HG03196 (cell line): ENCODE data around the gene TRMT6.

Experiments used
- ATAC-seq: cut with Tn5 transposase; IDR thresholded peaks from one replicate; pipeline ENCODE4 v1.9.1; 2021; ENCODE audit not compliant: unreplicated experiment

TRMT6 gene, protein sequence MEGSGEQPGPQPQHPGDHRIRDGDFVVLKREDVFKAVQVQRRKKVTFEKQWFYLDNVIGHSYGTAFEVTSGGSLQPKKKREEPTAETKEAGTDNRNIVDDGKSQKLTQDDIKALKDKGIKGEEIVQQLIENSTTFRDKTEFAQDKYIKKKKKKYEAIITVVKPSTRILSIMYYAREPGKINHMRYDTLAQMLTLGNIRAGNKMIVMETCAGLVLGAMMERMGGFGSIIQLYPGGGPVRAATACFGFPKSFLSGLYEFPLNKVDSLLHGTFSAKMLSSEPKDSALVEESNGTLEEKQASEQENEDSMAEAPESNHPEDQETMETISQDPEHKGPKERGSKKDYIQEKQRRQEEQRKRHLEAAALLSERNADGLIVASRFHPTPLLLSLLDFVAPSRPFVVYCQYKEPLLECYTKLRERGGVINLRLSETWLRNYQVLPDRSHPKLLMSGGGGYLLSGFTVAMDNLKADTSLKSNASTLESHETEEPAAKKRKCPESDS

DNA sequence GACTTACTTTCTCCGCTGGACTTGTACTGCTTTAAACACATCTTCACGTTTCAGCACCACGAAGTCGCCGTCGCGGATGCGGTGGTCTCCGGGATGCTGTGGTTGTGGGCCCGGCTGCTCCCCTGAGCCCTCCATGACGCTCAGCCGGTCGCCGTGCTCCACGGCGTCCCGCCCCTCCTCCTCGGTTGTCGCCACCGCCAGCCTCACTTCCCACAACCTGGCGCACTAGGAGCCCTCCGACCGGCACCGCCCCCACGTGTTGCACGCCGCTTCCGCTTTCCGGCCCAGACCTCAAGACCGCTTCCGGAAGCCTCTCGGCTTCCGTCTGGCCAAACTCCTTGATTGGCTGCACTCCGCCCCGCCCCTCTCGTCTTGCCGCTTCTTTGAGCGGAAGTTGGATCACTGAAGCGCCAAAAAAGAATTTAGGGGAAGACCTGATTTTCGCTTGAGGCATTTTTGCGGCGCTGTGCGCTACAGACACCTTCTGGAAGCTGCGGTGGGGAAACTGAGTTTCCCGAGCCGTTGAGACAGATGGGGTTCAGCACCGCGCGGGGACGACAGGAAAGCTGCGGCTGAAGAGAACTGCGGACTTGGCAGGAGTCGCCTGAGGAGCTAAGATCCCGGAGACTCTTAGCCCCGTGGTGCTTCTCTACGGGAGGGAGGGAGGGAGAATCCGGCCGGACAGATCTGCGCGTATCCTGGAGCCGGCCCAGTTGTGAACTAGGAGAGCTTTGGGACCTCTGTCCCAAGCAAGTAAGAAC is at the start of gene TRMT6, which contains the start of gene MCM8:
Gene TRMT6 (minus strand): TSS at position 263 of the 761 bp plus-strand sequence. CDS start 128 bp downstream, at position 135.
Gene MCM8 (plus strand): TSS at position 382 of the 761 bp plus-strand sequence. CDS start 1,364 bp downstream, outside the sequence.
- ATAC-seq = peak; percentile 97

DNA sequence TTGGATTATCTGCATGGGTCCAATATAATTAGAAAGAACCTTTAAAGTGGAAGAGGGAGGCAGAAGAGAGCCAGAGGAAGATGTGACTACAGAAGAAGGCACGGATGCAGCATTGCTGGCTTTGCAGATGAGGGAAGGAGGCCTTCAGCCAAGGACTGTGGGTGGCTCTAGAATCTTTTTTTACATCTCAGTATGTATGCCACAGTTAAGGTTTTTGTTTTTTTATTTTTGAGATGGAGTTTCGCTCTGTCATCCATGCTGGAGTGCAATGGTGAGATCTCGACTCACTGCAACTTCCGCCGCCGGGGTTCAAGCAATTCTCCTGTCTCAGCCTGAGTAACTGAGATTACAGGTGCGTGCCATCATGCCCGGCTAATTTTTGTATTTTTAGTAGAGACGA is 49.5 kb upstream of the TRMT6 start:
- no peak for ATAC-seq

DNA sequence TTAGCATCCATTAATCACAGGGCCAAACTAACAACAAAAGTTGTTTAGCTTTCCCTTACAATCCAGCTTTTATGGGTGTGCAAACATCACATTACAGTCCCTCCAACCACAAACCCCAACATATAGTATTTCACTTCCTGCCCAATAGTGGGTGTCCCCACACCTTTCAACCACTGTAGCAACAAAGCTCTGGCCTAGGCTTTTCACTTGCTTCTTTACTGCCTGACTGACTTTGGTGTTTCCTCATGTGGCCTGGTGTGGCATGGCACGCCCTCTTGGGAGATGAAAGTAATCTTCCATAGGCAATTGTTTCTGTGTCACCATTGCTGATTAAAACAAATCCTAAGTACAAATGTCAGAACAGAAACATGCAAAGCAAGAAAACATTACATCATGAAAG is 46.4 kb upstream of the TRMT6 start:
- peak; percentile 86 for ATAC-seq

DNA sequence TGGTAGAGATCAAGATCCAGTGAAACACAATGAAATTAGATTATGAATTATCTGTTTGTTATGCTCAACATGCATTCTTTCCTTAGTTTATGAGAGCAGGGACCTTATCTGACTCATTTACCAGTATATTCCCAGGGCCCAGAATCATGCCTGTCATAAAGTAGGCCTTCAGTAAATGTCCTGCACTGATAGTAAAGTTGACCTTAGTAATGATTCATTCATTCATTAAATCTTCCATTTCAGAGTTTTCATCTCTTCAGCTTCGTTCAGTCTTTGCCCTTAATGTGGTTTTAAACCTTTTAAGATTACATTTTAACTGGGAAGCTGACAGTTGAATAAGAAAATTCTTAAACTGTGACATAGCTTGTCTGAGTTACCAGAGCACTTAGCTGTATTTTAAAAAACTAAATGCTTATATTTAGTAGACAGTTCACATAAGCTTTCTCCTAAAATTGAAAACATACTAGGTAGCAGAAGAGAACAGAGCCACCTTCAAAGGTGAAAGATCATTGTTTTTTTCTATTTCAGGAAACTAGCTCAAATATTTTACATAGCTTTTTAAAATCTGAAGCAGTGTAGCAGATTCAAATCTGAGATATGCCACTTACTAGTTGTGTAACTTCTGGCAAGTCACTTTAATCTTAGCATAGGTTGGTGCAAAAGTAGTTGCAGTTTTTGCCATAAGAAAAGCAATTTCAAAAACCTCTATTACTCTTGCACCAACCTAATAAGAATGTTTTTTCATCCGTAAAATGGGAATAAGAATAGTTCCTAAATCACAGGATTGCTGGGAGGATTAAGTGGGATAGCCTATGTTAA is 41.5 kb upstream of the TRMT6 start:
- no peak for ATAC-seq

DNA sequence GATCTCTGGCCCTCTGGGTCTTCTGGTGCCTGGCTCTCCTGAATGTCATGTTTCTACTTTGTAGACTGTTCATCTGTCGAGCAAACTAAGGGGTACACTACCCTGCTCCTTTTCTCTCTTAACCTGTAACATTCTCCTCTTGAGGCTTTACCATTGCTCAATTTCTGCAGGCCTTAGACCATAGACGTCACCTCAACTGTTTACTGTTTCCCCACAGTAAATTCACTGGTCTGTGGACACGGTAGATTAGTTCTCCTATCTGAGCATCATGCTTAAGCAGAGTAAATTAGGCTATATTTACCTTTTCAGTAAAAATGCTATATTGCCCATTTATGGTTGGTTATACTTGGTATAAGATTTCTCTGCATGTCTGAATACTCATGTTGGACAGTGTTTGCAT is 40.6 kb upstream of the TRMT6 start:
- ATAC-seq = no peak

DNA sequence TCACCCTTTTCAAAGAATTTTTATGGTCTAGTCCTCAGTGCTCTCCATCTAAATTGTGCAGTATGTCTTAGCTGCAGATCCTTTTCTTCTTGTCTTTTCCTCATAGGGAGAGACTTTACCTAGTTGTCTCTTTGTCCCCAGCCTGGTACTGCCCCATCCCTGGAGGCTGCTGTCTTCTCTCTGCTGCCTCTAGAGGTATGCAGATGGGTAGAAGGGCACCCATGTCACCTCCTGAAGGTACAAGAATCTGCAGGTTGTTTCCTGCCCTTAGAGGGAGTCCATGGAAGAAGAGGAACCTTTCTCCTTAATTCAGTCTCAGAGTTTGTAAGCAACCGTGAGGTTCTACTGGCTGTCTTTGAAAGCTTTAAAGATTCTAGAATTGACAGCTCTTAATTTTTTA is 39.2 kb upstream of the TRMT6 start:
- ATAC-seq = no peak

DNA sequence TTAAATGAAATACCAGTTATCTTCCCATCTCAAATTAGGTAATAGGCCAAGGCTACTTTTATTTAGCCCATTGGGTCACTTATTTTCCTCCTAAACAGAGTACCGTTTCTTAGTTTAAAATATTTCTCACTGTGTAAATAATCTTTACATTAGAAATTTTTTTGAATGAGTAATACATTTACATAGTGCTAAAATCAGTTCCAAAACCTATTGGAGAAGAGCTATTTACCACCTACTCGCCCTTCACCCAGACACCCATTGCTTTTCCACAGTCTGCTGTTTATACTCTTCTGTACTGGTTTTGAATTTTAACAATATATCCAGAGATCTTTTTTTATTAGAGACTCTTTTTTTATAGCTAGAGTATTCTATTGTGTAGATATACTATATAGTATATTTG is 37.0 kb upstream of the TRMT6 start:
- ATAC-seq = no peak

DNA sequence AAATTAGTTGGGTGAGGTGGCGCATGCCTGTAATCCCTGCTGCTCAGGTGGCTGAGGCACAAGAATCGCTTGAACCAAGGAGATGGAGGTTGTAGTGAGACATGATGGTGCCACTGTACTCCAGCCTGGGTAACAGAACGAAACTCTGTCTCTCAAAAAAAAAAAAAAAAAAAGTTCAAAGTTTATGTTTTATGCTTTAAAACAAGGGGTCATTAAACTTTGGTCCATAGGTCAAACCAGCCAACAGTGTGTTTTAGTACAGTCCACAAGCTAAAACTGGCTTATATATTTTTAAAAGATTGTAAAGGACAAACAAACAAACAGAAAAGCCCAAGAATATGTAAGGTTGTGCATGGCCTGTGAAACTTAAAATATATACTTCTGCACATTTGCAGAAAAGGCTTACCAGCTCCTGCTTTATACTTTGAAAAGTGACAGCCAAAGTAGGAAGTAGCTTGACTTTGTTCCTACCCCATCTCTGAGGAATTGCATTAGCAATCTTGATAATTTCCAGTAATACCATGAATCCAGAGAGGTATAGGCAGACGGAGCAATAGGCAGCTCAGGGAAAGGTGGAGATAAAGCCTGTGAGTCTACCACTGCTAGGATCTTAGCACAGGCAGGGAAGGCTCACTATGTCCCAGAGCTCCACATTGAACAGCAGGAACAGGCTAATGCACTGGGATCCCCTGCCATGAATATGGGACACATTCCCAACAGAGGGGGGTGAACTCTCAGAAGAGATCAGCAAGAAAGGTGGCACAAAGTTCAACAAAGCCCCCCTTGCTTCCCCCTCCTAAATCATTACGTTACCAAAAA is 30.6 kb upstream of the TRMT6 start:
- no peak for ATAC-seq

DNA sequence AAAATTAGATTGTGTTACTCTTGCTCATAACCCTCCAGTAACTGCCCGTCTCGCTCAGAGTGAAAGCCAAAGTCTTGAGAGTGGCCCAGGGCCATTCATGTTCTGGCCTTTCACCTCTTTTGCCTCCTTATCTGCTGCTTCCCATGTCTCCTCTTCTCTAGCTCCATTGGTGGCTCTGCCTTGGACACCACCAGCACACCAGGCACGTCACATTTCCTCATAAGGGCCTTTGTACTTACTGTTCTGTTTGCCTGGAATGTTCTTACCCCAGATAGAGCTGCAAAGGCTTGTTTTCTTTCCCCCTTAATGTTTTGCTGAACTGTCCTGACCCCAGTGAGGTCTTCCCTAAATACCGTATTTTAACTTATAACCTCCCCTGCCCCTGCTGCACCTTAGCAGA is 29.5 kb upstream of the TRMT6 start:
- ATAC-seq = no peak

DNA sequence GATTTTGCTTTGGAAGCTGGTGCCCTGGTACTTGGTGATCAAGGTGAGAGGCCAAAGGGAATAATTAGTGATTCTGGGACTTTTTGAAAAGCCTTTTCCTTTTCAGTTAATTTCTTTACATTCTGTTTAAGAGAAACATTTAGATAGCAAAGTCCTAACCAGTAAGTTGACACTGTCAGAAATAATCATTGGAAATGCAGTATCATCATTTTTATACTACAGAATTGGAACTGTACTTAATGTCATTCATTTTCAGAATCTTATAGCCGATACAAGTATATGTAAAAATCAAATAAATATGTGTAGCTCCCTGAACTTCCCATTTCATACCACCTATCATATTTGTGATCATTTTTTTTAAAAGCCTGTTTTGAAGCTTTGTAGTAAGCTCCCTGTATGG is 27.6 kb upstream of the TRMT6 start:
- ATAC-seq = no peak

DNA sequence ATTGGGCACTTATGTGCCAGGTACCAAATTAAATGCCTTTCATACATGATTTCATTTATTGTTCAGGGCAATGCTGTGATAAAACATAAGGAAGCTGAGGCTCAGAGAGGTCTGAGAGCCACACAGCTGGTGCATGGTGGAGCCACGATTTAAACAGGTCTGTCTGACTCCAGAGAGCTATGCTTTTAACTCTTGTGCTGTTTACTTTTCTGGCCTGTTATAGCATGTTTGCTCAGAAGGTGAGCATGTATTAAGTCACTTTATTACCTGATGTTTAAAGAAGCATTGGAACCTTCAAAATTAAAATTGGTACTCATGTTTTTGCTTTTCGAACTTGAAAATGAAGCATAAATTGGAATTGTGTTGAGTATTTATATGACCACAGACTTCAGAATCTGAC is 26.9 kb upstream of the TRMT6 start:
- no peak for ATAC-seq

DNA sequence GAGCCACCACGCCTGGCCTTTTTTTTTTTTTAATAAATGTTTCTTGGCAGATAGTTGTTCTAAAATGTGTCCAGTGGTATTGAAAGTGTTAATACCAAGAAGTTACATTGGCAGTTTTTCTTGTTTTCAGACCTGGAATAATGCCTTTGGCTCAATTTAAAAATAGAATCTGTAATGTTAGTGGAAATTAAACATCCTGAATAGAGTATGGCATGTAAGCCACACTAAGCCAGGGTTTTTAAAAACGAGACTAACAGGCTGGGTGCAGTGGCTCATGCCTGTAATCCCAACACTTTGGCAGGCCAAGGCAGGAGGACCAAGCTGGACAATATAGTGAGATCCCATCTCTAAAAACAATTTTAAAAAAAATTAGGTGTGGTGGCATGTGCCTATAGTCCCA is 25.4 kb upstream of the TRMT6 start:
- no peak for ATAC-seq

DNA sequence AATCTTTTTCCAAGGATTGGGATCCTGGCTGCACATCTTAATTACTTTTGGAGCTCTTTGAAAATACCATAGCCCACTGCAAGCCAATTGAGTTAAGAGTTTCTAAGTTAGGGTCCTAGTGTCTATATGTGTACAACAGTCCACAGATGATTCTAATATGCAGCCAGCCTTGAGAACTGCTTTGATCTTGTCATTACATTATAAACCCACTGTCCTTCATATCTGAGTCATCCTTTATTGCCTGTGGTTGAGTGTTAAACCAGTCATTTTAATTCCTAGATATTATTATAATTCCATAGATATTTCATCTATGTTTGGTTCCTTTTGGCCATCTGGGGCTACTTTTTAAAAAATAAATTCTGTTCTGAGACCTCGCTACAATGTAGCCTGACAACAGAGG is 24.2 kb upstream of the TRMT6 start:
- ATAC-seq = no peak

DNA sequence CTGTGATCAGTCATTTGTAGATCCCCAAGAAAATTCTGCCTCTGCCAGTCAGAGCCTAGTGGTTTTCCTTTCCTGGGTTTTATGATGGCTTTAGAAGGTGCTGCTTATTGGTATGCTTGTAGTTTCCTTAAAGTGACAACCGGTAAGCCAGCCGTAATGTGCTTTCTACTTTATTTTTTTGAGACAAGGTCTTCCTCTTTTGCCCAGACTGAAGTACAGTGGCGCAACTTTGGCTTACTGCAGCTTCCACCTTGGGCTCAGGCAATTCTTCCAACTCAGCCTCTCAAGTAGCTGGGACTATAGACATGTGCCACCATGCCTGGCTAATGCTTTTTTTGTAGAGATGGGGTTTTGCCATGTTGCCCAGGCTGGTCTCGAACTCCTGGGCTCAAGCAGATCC is 23.6 kb upstream of the TRMT6 start:
- ATAC-seq = no peak

DNA sequence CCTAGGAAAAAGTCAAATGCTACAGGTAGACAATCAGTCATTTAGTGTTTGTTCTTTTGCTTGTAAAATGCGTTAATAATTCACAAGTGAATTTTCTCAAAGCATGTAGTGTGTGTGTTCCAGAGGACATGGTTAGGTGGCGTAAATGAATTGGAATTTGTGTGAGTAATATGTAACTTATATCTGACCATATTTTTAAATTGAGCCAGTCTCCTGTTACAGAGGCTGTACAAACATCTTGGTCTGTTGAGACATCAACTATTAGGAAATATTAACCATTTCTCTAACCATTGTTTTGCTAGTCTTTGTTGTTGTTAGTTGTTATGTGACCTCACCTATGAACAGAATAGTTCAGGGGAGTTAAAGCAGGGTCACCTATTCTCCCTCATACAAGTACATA is 22.8 kb upstream of the TRMT6 start:
- no peak for ATAC-seq

DNA sequence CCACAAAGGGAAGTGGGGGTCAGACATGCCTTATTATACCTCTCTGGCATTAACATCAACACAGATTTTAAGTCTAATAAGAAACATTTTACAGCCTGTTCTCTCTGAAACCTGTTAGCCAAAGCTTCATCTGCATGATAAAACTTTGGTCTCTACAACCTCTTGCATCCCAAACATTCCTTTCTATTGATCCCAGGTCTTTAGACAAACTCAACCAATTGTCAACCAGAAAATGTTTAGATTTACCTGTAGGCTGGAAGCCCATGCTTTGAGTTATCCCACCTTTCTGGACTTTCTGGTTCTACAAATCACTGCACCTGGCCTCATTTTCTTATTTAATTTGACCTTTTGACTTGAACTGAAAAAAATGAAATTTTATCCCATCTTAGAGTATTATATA is 20.9 kb upstream of the TRMT6 start:
- no peak for ATAC-seq

DNA sequence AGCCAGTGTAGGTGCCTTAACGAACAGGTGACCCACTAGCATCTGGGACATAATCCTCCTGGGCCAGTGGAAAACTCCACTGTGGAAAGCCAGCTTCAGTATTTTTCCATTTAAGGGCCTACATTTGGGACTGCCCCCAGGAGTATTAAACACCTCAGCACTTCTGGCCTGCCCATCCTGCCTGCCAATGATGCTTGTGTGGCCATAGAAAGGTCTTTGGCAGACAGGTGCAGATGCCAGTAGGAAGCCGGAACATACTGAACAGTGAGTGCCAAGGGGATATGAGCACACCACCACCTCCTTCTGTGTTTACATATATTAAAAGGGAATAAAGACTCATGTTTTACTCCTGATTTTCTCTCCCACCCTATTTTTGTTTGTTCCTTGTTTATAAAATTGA is 20.0 kb upstream of the TRMT6 start:
- ATAC-seq = no peak

DNA sequence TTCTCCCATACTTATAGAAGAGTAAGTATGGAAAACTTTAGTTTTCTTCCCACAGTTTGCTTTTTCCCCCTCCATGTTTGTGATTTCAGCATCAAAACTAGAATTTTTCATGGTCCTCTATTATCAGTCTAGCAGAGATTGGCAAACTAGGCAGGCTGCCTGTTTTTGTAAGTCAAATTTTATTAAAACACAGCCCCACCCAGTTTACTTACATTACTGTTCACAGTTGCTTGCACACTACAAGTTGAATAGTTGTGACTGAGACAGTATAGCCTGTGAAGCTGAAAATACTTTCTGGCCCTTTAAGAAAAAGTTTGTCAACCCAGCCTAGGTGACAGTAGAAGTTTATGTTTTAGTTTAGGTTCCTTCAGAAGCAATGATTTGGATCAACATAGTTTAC is 19.6 kb upstream of the TRMT6 start:
- ATAC-seq = no peak

DNA sequence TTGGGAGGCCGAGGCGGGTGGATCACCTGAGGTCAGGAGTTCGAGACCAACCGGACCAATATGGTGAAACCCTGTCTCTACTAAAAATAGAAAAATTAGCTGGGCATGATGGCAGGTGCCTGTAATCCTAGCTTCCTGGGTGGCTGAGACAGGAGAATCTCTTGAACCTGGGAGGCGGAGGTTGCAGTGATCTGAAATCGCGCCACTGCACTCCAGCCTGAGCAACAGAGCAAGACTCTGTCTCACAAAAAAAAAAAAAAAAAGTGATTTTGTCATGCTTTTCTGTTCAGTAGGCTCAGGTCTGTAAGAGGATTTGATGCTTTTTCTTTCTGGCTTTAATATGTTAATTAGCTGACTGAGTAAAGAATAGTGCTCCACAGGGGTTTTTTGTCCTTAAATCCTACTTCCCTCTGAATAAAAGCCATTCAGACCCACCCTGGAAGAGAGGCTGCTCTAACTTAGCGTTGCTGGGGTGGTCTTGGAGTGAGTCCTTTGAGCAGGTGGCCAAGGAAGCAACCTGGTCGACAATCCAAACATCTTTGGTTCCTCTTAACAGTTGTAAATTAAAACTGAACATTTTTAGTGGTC is 19.1 kb upstream of the TRMT6 start:
- no peak for ATAC-seq

DNA sequence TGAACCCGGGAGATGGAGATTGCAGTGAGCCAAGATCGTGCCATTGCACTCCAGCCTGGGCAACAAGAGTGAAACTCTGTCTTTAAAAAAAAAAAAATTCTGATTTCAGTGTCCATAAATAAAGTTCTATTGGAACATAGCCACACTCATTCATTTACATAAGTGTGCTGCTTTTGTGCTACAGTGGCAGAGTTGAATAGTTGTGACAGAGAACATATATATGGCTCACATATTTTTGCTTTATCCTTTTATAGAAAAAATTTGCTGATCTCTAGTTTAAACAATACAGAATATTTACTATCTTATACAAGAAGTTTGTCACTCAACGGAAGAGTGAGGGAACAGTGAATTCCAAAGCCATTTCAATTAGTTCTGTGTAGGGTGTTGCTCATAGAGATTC is 18.1 kb upstream of the TRMT6 start:
- ATAC-seq = no peak
